Measurements from ENCODE around the gene KRT6B. TPM values are rescaled to one million over a fixed set of nuclear protein-coding genes. Genes with fewer than 3 reads are reported as not detected.

The KRT6B gene
- polyA plus RNA-seq, 4 donors: not detected

- DNase-seq (ENCODE audit: low read depth in 4 of 4, low spot score in 3 of 4): no peak
Observed at GRCh38 chr12:52437508-52437907, 14.4 kb downstream of the KRT6B start.

GRCh38 chr12:52436828-52437474 is 15.0 kb downstream of the KRT6B start:
- DNase-seq (ENCODE audit: low read depth in 4 of 4, low spot score in 3 of 4): no peak

GRCh38 chr12:52436000-52436827 is 15.7 kb downstream of the KRT6B start:
- no peak for DNase-seq (ENCODE audit: low read depth in 4 of 4, low spot score in 3 of 4)

- no peak for DNase-seq (ENCODE audit: low read depth in 4 of 4, low spot score in 3 of 4)
Observed at GRCh38 chr12:52435659-52435999, 16.3 kb downstream of the KRT6B start.

- DNase-seq (ENCODE audit: low read depth in 4 of 4, low spot score in 3 of 4): no peak
Observed at GRCh38 chr12:52434760-52435530, 17.0 kb downstream of the KRT6B start.

- DNase-seq (ENCODE audit: low read depth in 4 of 4, low spot score in 3 of 4): no peak
Observed at GRCh38 chr12:52434081-52434733, 17.7 kb downstream of the KRT6B start, which contains the start of gene KRT75. TSS of gene KRT75 (minus strand) at chr12:52434371. CDS start at chr12:52434304, 67 bp downstream.

- DNase-seq (ENCODE audit: low read depth in 4 of 4, low spot score in 3 of 4): no peak
Observed at GRCh38 chr12:52433501-52434080, 18.4 kb downstream of the KRT6B start.

GRCh38 chr12:52432559-52433207 is 19.3 kb downstream of the KRT6B start:
- DNase-seq (ENCODE audit: low read depth in 4 of 4, low spot score in 3 of 4): no peak

GRCh38 chr12:52428121-52428520 is 23.8 kb downstream of the KRT6B start:
- no peak for DNase-seq (ENCODE audit: low read depth in 4 of 4, low spot score in 3 of 4)

- no peak for DNase-seq (ENCODE audit: low read depth in 4 of 4, low spot score in 3 of 4)
Observed at GRCh38 chr12:52427083-52427482, 24.9 kb downstream of the KRT6B start.

- DNase-seq (ENCODE audit: low read depth in 4 of 4, low spot score in 3 of 4): no peak
Observed at GRCh38 chr12:52426034-52426433, 25.9 kb downstream of the KRT6B start.

GRCh38 chr12:52425466-52425865 is 26.5 kb downstream of the KRT6B start:
- no peak for DNase-seq (ENCODE audit: low read depth in 4 of 4, low spot score in 3 of 4)

GRCh38 chr12:52423661-52424500 is 28.1 kb downstream of the KRT6B start:
- DNase-seq (ENCODE audit: low read depth in 4 of 4, low spot score in 3 of 4): no peak

- no peak for DNase-seq (ENCODE audit: low read depth in 4 of 4, low spot score in 3 of 4)
Observed at GRCh38 chr12:52423035-52423434, 28.9 kb downstream of the KRT6B start.

- DNase-seq (ENCODE audit: low read depth in 4 of 4, low spot score in 3 of 4): no peak
Observed at GRCh38 chr12:52419656-52420055, 32.3 kb downstream of the KRT6B start.

GRCh38 chr12:52418576-52419110 is 33.3 kb downstream of the KRT6B start:
- DNase-seq (ENCODE audit: low read depth in 4 of 4, low spot score in 3 of 4): no peak

- no peak for DNase-seq (ENCODE audit: low read depth in 4 of 4, low spot score in 3 of 4)
Observed at GRCh38 chr12:52417740-52418139, 34.2 kb downstream of the KRT6B start.

- DNase-seq (ENCODE audit: low read depth in 4 of 4, low spot score in 3 of 4): no peak
Observed at GRCh38 chr12:52416795-52417194, 35.2 kb downstream of the KRT6B start.
